Fibroblast of pulmonary artery (primary cell): Measurements from ENCODE around the gene PATJ.

Experiments
- DNase-seq: peaks from one replicate; pipeline ENCODE4 v3.0.0-alpha.2; 2010; ENCODE audit warnings: low read depth
- H3K4me3 ChIP-seq: replicated peaks from 2 replicates; pipeline ENCODE4 v1.5.1; 2011; ENCODE audit warnings: low read depth, mild to moderate bottlenecking, control low read depth, low read length, moderate library complexity
- TF ChIP-seq, protein P1 (sequence below): IDR thresholded peaks from 2 replicates; pipeline ENCODE4 v1.5.1; 2011; ENCODE audit warnings: mild to moderate bottlenecking, control low read depth, low read length, inconsistent platforms; ENCODE audit errors: missing control alignments

Gene PATJ

GRCh38 chr1:62227496-62227895, 485.2 kb downstream of the PATJ start:
- H3K4me3 ChIP-seq = no peak overlapping the region
- TF ChIP-seq, protein P1, sequence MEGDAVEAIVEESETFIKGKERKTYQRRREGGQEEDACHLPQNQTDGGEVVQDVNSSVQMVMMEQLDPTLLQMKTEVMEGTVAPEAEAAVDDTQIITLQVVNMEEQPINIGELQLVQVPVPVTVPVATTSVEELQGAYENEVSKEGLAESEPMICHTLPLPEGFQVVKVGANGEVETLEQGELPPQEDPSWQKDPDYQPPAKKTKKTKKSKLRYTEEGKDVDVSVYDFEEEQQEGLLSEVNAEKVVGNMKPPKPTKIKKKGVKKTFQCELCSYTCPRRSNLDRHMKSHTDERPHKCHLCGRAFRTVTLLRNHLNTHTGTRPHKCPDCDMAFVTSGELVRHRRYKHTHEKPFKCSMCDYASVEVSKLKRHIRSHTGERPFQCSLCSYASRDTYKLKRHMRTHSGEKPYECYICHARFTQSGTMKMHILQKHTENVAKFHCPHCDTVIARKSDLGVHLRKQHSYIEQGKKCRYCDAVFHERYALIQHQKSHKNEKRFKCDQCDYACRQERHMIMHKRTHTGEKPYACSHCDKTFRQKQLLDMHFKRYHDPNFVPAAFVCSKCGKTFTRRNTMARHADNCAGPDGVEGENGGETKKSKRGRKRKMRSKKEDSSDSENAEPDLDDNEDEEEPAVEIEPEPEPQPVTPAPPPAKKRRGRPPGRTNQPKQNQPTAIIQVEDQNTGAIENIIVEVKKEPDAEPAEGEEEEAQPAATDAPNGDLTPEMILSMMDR = no peak
- no peak for DNase-seq
